GM18870 (cell line): Measurements from ENCODE around the gene FRMD5.

ENCODE experiments used
- ATAC-seq: cut with Tn5 transposase; IDR thresholded peaks from one replicate; pipeline ENCODE4 v1.9.1; 2021; ENCODE audit warnings: moderate library complexity; ENCODE audit not compliant: unreplicated experiment

FRMD5 gene

DNA sequence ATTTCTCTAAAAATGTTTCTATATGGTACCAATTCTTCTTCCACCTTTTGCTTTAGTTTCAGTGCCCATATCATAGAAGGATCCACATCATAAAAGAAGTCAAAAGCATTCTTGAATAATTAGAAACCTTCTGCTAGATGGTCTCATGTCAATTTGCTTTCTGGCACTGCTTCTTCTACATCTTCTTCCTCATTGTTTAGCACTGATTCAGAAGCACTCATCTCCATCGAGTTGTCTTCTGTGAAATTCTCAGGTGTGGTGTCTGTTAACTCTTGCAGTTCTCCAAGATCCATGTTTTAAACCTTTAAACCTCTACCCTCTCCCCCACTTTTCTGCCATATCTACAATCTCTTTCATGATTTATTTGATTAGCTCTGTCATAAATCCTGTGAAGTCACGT is 213.5 kb downstream of the FRMD5 start:
- ATAC-seq = no peak

DNA sequence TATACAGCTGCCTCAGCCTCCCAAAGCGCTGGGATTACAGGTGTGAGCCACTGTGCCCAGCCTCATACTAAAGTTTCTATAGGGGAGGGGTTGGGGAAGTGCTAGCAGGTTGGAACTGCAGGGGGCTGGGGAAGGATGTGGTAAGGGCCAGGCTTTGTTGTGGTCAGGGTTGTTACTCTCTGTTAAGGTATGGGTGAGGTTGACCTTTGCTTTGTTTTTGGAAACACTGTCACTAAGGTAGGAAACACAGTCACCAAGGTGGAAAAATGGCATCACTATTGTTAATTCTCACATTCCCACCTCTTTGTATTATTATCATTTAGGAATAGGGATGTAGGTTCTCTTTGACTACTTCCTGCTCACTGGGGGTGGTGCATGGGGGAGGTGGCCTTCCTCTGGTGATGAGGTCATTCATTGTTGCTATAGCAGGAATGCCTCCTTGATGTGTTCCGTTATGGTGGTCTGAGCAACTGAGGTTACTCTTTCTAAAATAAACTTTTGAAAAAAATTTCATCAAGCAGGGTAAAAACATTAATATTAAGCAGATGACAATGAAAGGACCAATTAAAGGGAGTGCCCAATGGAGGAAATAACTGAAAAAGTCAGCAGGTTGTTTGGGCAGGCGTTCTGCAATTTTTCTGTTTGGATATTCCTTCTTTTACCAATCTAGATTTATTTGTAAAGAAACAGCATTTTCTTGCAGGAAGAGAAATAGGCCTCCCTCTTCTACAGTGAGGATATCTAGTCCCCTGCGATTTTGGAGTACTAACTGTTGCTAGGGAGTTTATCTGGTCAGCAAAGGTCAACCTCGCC is 217.8 kb downstream of the FRMD5 start:
- ATAC-seq = no peak

DNA sequence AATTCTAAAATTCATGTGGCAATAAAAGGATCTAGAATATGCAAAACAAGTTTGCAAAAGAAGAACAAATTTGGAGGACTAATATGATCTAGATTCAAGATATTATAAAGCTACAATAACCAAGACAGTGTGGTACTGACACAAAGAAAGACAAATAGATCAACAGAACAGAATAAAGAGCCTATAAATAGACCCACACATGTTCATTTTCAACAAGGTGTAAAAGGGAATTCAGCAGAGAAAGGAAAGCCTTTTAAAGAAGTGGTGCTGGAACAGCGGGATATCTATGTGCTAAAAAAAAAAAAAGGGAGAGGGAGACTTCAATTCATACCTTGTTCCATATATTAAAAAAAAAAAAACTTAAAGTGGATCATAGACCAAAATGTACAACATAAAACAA is 219.3 kb downstream of the FRMD5 start:
- no peak for ATAC-seq

DNA sequence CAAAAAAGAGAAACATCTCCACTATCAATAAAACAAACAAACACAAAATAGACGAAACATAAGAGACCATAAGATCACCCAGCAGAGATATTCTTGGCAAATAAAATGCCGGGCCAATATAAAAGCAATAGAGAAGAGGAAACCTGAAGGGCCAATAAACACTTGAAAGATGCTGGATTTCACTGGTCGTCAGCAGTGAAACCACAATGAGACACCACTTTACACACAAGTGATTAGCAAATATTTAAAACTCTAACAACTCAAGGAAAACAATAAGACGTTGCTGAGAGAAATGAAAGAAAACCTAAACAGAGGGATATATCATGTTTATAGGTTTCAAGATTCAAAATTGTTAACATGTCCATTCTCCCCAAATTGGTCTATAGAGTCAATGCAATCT is 219.7 kb downstream of the FRMD5 start:
- ATAC-seq = no peak

DNA sequence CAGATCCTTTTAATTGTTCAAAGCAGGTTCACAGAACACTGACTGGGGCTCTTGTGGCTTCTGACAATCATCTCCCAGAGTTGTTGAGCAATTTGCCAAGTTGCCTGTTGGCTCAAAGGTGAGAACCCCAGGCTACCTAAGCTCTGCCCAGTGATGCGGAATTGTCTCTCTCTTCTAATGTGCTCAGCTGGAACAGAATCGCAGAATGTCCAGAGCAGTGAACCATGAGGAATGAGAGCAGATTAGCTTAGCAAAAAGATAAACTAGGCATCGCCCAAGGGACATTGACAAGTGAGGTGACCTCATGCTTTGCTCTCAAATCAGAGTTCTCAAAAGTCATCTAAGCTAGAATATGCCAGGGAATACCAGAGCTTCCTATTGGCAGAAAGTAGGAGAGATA is 220.2 kb downstream of the FRMD5 start:
- ATAC-seq = no peak

DNA sequence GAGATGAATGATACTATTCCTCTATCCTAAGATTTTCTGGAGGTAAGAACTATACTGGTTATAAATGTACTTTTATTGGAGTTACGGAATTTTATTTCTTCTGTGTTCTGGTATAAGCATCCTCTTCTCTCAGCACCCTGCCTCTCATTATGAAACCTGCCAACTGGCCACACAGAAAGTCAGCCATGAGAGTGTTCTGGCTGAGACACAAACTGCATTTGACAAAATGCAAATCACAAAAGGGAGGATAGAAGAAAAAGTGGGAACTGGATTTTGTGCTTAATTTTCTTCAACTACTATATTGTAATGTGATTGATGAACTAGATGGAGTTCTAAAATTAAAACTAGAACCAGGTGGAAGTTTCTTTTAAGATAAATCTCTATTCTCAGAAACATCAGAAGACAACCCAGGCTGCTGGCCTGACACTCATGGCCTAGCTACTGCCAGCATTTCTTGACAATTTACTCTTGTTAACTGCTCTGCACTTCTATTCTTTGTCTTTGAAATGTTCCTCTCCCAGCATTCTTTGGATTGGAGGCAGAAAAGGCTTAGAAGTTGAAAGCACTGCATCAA is 225.2 kb downstream of the FRMD5 start:
- no peak for ATAC-seq

DNA sequence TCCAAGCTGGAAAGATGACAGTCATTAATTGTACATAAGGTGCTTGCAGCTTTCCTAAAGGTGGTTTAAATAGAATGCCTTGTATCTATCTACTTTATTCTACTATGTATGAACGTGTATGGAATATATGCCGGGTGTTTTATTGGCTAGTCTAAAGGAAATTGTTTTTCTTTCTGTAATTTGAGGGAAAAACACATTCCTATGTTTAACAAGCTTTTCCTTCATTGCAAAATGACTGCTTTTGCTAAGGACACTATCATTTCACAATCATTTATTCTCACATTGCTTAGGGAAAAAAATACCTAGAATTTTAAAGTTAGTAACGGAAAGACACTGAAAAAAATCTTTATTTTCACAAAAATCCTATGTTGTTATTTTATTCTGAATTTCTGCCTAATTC is 226.5 kb downstream of the FRMD5 start:
- no peak for ATAC-seq

DNA sequence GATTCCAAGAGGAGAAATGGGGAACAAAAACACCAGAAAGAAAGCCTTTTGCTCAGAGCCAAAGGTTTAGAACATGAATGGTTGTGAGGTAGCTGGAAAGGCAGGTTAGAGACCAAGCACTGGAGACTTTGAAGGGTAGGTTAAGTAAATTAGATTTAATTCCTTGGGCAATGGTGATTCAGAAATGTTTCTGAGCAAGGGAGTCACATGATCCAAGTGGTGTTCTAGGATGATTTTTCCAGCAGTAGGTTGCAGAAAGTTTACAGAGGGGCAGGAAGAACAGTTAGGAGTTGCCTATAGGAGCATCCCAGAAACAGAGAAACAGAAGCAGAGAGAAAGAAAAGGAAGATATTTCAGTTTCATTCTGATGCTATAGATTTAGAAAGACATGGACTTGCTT is 228.4 kb downstream of the FRMD5 start:
- no peak for ATAC-seq

DNA sequence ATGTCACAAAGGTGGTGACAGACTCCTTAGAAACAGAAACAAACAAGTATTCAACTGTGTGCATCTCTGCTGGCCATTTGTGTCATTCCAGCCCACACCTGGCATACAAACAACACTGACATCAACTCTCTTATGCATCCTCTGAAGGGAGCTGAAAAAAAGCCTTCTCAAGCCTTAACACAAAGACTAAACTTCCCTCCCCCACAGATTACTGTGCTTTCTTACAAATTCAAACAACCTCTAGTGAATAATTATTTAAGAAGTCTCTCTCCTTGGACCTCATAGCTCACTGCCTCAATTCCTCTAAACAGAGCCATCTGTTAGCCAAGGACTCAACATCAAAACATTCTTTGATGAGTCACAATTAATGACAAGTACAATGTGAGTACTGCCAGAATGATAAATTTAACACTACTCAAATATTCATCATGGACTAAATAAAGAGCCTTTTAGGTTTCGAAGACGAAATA is 236.2 kb downstream of the FRMD5 start:
- no peak for ATAC-seq

DNA sequence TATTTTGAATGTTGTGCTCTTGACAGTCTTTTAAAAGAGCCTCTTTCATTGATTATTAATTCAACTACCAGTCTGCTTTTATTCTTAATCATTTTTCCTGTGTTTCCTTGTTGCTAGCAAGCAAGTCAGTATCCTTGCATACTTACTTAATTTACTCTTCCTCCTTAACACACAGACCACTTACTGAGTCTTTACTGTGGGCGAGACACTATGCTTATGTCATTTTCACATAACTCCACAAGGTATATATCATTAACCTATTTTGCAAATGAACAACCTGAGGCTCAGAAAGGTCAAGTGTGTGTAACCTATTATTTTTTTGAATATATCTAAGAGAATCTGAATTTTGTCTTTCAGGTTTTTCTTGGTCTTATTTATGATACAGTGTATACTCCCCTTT is 237.3 kb downstream of the FRMD5 start:
- ATAC-seq = no peak

- ATAC-seq = no peak
Observed at GRCh38 chr15:43955140-43955539, 239.9 kb downstream of the FRMD5 start.

DNA sequence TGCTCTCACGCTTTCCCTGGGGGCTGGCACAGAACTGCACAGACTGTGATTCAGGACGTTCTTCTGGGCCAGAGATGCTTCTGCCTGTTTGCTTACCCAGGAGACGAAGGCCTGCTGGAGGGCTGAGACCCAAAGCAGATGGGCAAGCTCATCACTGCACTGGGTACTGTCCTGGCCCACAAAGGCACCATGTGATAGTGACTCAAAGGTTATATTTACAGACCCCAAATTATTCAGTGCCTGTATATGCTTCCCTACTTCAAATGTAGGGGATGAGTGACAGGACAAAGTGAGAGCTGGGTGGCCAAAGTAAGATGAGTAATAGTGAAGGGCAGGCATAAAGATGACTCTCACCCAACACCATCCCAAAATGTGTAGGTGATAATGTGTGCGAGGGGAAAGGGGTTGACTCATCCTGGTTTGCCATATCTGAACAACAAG is 240.9 kb downstream of the FRMD5 start:
- ATAC-seq = no peak

DNA sequence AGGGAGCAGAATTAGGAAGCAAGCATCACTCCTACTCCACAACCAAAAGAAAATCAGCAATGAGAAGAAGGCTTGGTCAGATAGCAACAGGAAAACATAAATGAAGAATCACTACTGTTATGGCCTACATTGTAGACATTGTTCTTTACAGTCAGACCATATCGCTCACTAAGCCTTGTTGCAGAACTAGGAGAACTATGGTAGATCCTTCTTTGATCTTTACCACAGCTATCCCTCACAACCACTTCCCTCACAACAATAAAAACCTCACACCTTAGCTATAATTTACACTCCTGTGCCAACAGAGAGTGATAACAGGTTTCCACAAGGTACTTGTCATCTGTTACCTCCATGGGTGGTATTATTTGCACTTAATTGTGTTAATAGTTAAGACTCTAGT is 241.7 kb downstream of the FRMD5 start:
- no peak for ATAC-seq

DNA sequence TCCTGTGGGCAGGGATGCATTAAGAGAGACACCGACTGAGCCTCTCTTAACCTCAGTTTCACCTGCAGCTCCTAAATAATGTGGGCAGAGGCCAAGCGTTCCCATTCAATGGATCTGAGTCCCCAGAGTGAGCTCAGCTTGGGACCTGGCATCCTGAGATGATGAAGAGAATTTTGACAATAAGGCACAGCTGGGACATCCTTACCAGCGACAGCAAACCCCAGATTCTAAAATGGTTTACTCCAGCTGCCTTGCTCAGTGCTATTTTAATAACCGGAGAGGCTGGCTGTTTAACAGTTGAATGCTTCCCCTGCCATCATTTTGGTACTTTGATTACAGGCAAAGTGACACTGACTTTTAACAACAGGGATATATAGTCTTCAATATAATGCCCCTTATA is 244.5 kb downstream of the FRMD5 start:
- ATAC-seq = no peak

GRCh38 chr15:43948691-43949325 is 246.3 kb downstream of the FRMD5 start:
- peak; percentile 91 for ATAC-seq

- no peak for ATAC-seq
Observed at GRCh38 chr15:43943511-43943910, 251.6 kb downstream of the FRMD5 start.

GRCh38 chr15:43942194-43942593 is 252.9 kb downstream of the FRMD5 start:
- no peak for ATAC-seq

DNA sequence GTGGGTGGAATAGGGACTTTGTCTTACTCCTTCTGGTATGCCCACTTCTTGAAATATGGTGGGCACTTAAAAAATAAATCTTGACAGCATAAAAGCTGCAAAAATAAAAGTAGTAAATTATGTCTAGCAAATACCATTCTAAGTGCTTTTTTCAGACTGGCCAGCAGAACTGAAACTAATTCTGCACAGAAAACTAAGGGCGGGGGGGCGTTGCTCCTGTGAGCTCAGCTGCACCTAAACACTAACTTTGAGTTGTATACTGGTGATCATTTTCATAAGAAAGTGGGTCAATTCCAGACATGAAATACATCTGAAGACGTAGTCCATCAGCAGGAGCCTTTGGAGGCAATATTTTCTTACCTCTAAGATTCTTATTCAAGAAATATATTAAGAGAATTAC is 253.5 kb downstream of the FRMD5 start:
- ATAC-seq = no peak

DNA sequence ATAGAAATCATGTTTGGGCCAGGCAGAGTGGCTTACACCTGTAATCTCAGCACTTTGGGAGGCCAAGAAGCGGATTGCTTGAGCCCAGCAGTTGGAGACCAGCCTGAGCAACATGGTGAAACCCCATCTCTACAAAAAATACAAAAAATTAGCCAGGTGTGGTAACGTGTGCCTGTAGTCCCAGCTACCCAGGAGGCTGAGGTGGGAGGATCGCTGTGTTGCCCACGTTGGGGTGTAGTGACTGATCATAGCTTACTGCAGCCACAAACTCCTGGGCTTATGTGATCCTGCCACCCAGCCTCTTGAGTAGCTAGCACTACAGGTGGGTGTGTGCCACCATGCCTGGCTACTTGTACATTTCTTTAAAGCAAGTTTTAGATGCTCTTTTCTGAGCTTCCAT is 254.0 kb downstream of the FRMD5 start:
- no peak for ATAC-seq

DNA sequence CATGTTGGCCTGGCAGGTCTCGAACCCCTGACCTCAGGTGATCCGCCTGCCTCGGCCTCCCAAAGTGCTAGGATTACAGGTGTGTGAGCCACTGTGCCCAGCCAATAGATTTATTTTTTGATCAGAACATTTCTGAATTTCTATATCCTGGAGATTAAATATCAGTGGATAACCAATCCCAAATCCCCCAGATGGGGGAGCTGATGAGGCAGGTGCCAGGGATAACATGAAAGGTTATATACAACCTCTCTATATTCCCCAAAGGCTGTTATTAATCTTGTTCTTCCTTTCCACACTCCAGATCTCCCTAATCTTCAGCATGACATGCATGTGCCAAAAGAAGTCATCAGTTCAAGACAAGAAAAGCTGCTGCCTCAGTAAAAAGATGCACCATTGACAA is 256.0 kb downstream of the FRMD5 start:
- ATAC-seq = no peak

DNA sequence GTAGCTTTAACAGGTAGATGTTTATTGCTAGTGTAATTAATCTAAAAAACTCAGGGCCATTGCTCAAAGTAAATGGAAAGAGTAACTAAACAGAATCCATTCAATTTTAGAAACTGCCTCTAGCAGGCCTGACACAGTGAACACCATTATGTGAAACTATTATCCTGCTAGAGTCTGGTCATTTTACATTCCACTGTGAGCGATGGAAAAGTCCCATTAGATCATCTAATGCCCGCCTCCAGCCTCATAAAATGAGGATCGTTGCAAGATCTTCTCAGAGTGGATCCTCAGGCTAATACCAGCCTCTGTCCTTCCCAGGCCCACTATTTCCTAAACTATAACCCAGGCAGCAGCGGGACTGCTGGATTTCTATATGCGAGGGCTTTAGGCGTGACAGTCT is 260.6 kb downstream of the FRMD5 start:
- no peak for ATAC-seq

GRCh38 chr15:43932907-43933306 is 262.2 kb downstream of the FRMD5 start:
- ATAC-seq = no peak
